K562 (cell line): ENCODE measurements around the gene PLD5.

Source experiments
- CBX5 ChIP-seq: IDR thresholded peaks from 2 replicates; pipeline ENCODE4 v1.6.1; 2014; ENCODE audit warnings: low read depth, borderline replicate concordance
- OTX1 ChIP-seq: fragments of 450-650 bp; formaldehyde crosslinking; IDR thresholded peaks from 2 replicates; pipeline ENCODE4 v1.4.0; 2022; ENCODE audit warnings: mild to moderate bottlenecking
- ZNF224 ChIP-seq: sonication (generic); formaldehyde crosslinking; IDR thresholded peaks from 2 replicates; pipeline ENCODE4 v1.8.0; 2022; ENCODE audit warnings: mild to moderate bottlenecking, missing genetic modification reagents
- TF ChIP-seq, protein P1 (sequence below): fragments of 450-650 bp; IDR thresholded peaks from 2 replicates; pipeline ENCODE4 v1.6.1; 2017; ENCODE audit warnings: antibody characterized with exemption, mild to moderate bottlenecking

DNA sequence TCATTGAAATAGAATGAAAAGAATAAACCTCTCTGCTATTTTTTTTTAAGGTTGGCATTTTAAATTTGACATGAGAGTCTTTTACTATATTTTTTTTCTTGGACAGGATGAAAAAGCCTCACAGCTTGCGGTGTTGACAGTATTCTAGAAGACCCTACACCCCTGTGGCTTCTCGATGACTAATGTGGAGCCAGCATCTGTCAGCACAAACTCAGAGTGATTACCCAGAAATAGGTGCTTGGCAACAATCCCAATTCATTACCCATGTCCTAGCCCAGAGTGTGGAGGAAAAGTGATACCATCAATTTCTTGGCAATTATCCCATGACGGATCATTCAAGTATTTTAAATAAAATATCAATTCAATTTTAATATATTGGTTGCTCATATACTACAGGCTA lies 338.8 kb downstream of the PLD5 start:
- TF ChIP-seq CBX5, result no peak
- TF ChIP-seq OTX1 (CRISPR knock-in tag), result no peak
- TF ChIP-seq, protein P1, sequence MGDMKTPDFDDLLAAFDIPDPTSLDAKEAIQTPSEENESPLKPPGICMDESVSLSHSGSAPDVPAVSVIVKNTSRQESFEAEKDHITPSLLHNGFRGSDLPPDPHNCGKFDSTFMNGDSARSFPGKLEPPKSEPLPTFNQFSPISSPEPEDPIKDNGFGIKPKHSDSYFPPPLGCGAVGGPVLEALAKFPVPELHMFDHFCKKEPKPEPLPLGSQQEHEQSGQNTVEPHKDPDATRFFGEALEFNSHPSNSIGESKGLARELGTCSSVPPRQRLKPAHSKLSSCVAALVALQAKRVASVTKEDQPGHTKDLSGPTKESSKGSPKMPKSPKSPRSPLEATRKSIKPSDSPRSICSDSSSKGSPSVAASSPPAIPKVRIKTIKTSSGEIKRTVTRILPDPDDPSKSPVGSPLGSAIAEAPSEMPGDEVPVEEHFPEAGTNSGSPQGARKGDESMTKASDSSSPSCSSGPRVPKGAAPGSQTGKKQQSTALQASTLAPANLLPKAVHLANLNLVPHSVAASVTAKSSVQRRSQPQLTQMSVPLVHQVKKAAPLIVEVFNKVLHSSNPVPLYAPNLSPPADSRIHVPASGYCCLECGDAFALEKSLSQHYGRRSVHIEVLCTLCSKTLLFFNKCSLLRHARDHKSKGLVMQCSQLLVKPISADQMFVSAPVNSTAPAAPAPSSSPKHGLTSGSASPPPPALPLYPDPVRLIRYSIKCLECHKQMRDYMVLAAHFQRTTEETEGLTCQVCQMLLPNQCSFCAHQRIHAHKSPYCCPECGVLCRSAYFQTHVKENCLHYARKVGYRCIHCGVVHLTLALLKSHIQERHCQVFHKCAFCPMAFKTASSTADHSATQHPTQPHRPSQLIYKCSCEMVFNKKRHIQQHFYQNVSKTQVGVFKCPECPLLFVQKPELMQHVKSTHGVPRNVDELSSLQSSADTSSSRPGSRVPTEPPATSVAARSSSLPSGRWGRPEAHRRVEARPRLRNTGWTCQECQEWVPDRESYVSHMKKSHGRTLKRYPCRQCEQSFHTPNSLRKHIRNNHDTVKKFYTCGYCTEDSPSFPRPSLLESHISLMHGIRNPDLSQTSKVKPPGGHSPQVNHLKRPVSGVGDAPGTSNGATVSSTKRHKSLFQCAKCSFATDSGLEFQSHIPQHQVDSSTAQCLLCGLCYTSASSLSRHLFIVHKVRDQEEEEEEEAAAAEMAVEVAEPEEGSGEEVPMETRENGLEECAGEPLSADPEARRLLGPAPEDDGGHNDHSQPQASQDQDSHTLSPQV, result no peak
- TF ChIP-seq ZNF224, result no peak
